GM23338 (cell line): Measurements from ENCODE around the gene MYO9B. TPM values are rescaled to one million over a fixed set of nuclear protein-coding genes. Genes with fewer than 3 reads are reported as not detected.

ENCODE experiments used
- ATAC-seq: fragments of 200-7000 bp; cut with Tn5 transposase; 3 replicates; pipeline ENCODE4 v1.9.1; 2020
- DNase-seq: peaks from one replicate; pipeline ENCODE4 v3.0.0-alpha.2; 2015; ENCODE audit warnings: low spot score
- H2AFZ ChIP-seq: fragments of 200-600 bp; sonication (generic); 2 replicates; pipeline ENCODE4 v1.8.0; 2016; ENCODE audit warnings: antibody characterized with exemption, mild to moderate bottlenecking, moderate library complexity
- H3F3A ChIP-seq: fragments of 200-600 bp; sonication (generic); replicated peaks from 2 replicates; pipeline ENCODE4 v1.8.0; 2017; ENCODE audit warnings: antibody characterized with exemption, mixed run types, low read depth
- H3K27ac ChIP-seq: fragments of 200-600 bp; sonication (generic); 2 replicates; pipeline ENCODE4 v1.6.1; 2016; ENCODE audit warnings: low read depth
- H3K27me3 ChIP-seq: fragments of 200-600 bp; sonication (generic); 2 replicates; pipeline ENCODE4 v1.8.0; 2016; ENCODE audit warnings: mild to moderate bottlenecking, mixed run types, moderate library complexity; ENCODE audit not compliant: insufficient read depth
- H3K36me3 ChIP-seq: fragments of 200-600 bp; sonication (generic); 2 replicates; pipeline ENCODE4 v1.8.0; 2016; ENCODE audit warnings: mild to moderate bottlenecking; ENCODE audit not compliant: insufficient read depth
- H3K4me1 ChIP-seq: fragments of 200-600 bp; sonication (generic); 2 replicates; pipeline ENCODE4 v1.8.0; 2016; ENCODE audit warnings: mild to moderate bottlenecking, moderate library complexity; ENCODE audit not compliant: insufficient read depth
- H3K4me2 ChIP-seq: fragments of 200-600 bp; sonication (generic); 2 replicates; pipeline ENCODE4 v1.7.1; 2017; ENCODE audit warnings: mixed run types
- H3K4me3 ChIP-seq: fragments of 200-600 bp; sonication (generic); 2 replicates; pipeline ENCODE4 v1.6.1; 2016; ENCODE audit warnings: mixed run types
- H3K79me2 ChIP-seq: fragments of 200-600 bp; sonication (generic); replicated peaks from 2 replicates; pipeline ENCODE4 v1.8.0; 2017; ENCODE audit warnings: mild to moderate bottlenecking; ENCODE audit not compliant: insufficient read depth
- H3K9me2 ChIP-seq: fragments of 200-600 bp; sonication (generic); 2 replicates; pipeline ENCODE4 v1.8.0; 2017; ENCODE audit not compliant: insufficient read depth
- H4K20me1 ChIP-seq: fragments of 200-600 bp; sonication (generic); replicated peaks from 2 replicates; pipeline ENCODE4 v1.8.0; 2017; ENCODE audit warnings: mild to moderate bottlenecking; ENCODE audit not compliant: insufficient read depth
- H3K27ac Mint-ChIP-seq: 2 replicates; pipeline ENCODE4 v1.8.0; 2020; ENCODE audit warnings: inconsistent platforms, mild to moderate bottlenecking, moderate library complexity, mixed read lengths
- H3K27me3 Mint-ChIP-seq: 3 replicates; pipeline ENCODE4 v1.8.0; 2022; ENCODE audit warnings: low read depth, mild to moderate bottlenecking, moderate library complexity, mixed read lengths, inconsistent platforms; ENCODE audit not compliant: insufficient read depth, poor library complexity
- H3K36me3 Mint-ChIP-seq: 3 replicates; pipeline ENCODE4 v1.8.0; 2021; ENCODE audit warnings: low read depth, mild to moderate bottlenecking, inconsistent platforms, moderate library complexity, mixed read lengths
- H3K4me1 Mint-ChIP-seq: 3 replicates; pipeline ENCODE4 v1.8.0; 2020; ENCODE audit warnings: mild to moderate bottlenecking, inconsistent platforms, mixed read lengths
- H3K4me3 Mint-ChIP-seq: 3 replicates; pipeline ENCODE4 v1.8.0; 2021; ENCODE audit warnings: moderate library complexity, mild to moderate bottlenecking, inconsistent platforms, mixed read lengths
- H3K9me3 Mint-ChIP-seq: 3 replicates; pipeline ENCODE4 v1.8.0; 2020; ENCODE audit warnings: moderate library complexity, mild to moderate bottlenecking, inconsistent platforms, mixed read lengths
- CREB1 ChIP-seq: fragments of 250-450 bp; sonication (Bioruptor Pico); IDR thresholded peaks from 2 replicates; pipeline ENCODE4 v1.5.0; 2020; ENCODE audit warnings: low read depth, mild to moderate bottlenecking, moderate library complexity
- CTCF ChIP-seq, 2 experiments: fragments of 200-600 bp in 1 of 2; sonication (generic) in 1 of 2; conservative IDR thresholded peaks; 2 replicates each; pipeline versions ENCODE4 v1.5.1 to v1.6.1; 2016 to 2017; ENCODE audit warnings: antibody characterized with exemption in 2 of 2, low read depth in 2 of 2, mild to moderate bottlenecking in 2 of 2, moderate library complexity in 1 of 2
- ETS1 ChIP-seq: IDR thresholded peaks from 2 replicates; pipeline ENCODE4 v1.6.1; 2016; ENCODE audit warnings: antibody characterized with exemption
- EZH2 ChIP-seq: fragments of 200-600 bp; sonication (generic); IDR thresholded peaks from one replicate; pipeline ENCODE4 v1.8.0; 2017; ENCODE audit warnings: antibody characterized with exemption, mild to moderate bottlenecking, low read depth; ENCODE audit not compliant: unreplicated experiment
- EZH2phosphoT487 ChIP-seq: fragments of 200-600 bp; sonication (generic); IDR thresholded peaks from one replicate; pipeline ENCODE4 v1.8.1; 2018; ENCODE audit warnings: antibody characterized with exemption; ENCODE audit not compliant: unreplicated experiment
- NANOG ChIP-seq: IDR thresholded peaks from 2 replicates; pipeline ENCODE4 v1.6.1; 2016; ENCODE audit warnings: antibody characterized with exemption, borderline replicate concordance
- POLR2AphosphoS5 ChIP-seq: IDR thresholded peaks from 2 replicates; pipeline ENCODE4 v1.6.1; 2016; ENCODE audit warnings: antibody characterized with exemption, low read depth
- REST ChIP-seq: IDR thresholded peaks from one replicate; pipeline ENCODE4 v1.6.1; 2018; ENCODE audit warnings: antibody characterized with exemption; ENCODE audit not compliant: unreplicated experiment
- STAT1 ChIP-seq: IDR thresholded peaks from one replicate; pipeline ENCODE4 v1.6.1; 2016; ENCODE audit warnings: antibody characterized with exemption; ENCODE audit not compliant: unreplicated experiment
- ZNF114 ChIP-seq: fragments of 250-450 bp; sonication (Bioruptor Pico); IDR thresholded peaks from 2 replicates; pipeline ENCODE4 v1.5.0; 2020; ENCODE audit warnings: mild to moderate bottlenecking, moderate library complexity
- ZNF462 ChIP-seq: fragments of 250-450 bp; sonication (Bioruptor Pico); IDR thresholded peaks from 2 replicates; pipeline ENCODE4 v1.5.0; 2020; ENCODE audit warnings: mild to moderate bottlenecking, moderate library complexity
- polyA plus RNA-seq: library from polyadenylated mRNA; unstranded; fragments of >200 nt; fragmentation: Nextera tagmentation; extraction: Ambion mirVana; gene quantifications from 2 replicates; pipeline ENCODE4 v1.2.1, GENCODE V29; 2016
- total RNA-seq: library from RNA; depleted of rRNA; stranded (reverse); fragments of >200 nt; shearing (Covaris generic); gene quantifications from 2 replicates; pipeline ENCODE4 v1.2.3, GENCODE V29; 2014

Gene MYO9B
- total and polyA plus RNA-seq, 2 experiments from 2014 or later, result 28.7 to 61.3 TPM

- Mint-ChIP-seq H3K27me3 (peaks cover 18% of the 10 kb centered on the region), H3K4me3 (no peak overlapping the region; the same call in 2 of the 3 replicates), H3K9me3 (no peaks in the 10 kb centered on the region), H3K36me3 (peaks cover 12% of the 10 kb centered on the region; the same call in 2 of the 3 replicates), H3K4me1 (peaks cover 17% of the 10 kb centered on the region), H3K27ac (peak overlapping the region; percentile 60)
- Histone ChIP-seq H3K27me3 (no peaks in the 10 kb centered on the region), H3K27ac (peak overlapping the region; percentile 74), H3K4me1 (peaks cover 16% of the 10 kb centered on the region), H3F3A (0 out of 2 replicates have a peak, but pooled peaks cover 4% of the 10 kb centered on the region), H4K20me1 (no peaks in the 10 kb centered on the region; the same call in 1 of the 2 replicates), H2AFZ (no peak overlapping the region), H3K4me3 (no peak overlapping the region), H3K4me2 (peak overlapping the region; percentile 45; the same call in 1 of the 2 replicates), H3K36me3 (no peaks in the 10 kb centered on the region), H3K79me2 (peaks cover 2% of the 10 kb centered on the region; the same call in 1 of the 2 replicates), H3K9me2 (no peaks in the 10 kb centered on the region)
- TF ChIP-seq NANOG (no peak), EZH2phosphoT487 (no peak), CREB1 (no peak), POLR2AphosphoS5 (no peak), ZNF462 (CRISPR knock-in tag) (no peak), EZH2 (no peak), ETS1 (no peak), REST (no peak), CTCF (conservative IDR thresholded peaks at IDR 0.05; ENCODE audit: low read depth in 2 of 2) (no peak), ZNF114 (CRISPR knock-in tag) (no peak), STAT1 (no peak)
- ATAC-seq, result peak; percentile 20; the same call in 2 of the 3 replicates
- no peak for DNase-seq
These were observed 49.6 kb downstream of the MYO9B start for GRCh38 chr19:17125062-17125727.
